H1 (cell line): ENCODE data around the gene PLCXD1. TPM values are rescaled to one million over a fixed set of nuclear protein-coding genes. Genes with fewer than 3 reads are reported as not detected.

Source experiments
- CTCF ChIA-PET: fragments of 300-600 bp; sonication (Branson Sonifier 250); formaldehyde crosslinking; loops from one replicate; lab custom pipeline; 2021; ENCODE audit not compliant: partially characterized antibody; lab: Charles Lee
- POLR2A ChIA-PET: fragments of 300-600 bp; sonication (Branson Sonifier 250); formaldehyde crosslinking; loops from one replicate; lab custom pipeline; 2021; ENCODE audit warnings: inconsistent platforms; ENCODE audit not compliant: partially characterized antibody; lab: Charles Lee
- DNase-seq, 2 experiments: peaks; one replicate each; pipeline versions ENCODE4 v3.0.0 to v3.0.0-alpha.2; 2010 to 2022; ENCODE audit warnings: low spot score in 2 of 2, low read depth in 1 of 2, mixed read lengths in 1 of 2
- FAIRE-seq: peaks from 2 replicates; lab custom pipeline; 2011; peaks lifted over from hg19 to GRCh38; lab: Jason Lieb, UNC
- H2AFZ ChIP-seq: 2 replicates; pipeline ENCODE4 v1.8.1; 2012; ENCODE audit warnings: low read length, inconsistent platforms
- H2AK5ac ChIP-seq: 2 replicates; pipeline ENCODE4 v1.6.1; 2013; ENCODE audit warnings: low read depth, low read length
- H2BK120ac ChIP-seq: replicated peaks from 2 replicates; pipeline ENCODE3; 2013; ENCODE audit warnings: low read depth, low read length, inconsistent platforms
- H2BK12ac ChIP-seq: 2 replicates; pipeline ENCODE4 v1.6.1; 2013; ENCODE audit warnings: low read depth, low read length
- H2BK15ac ChIP-seq: 2 replicates; pipeline ENCODE4 v1.6.1; 2013; ENCODE audit warnings: low read length
- H2BK20ac ChIP-seq: 2 replicates; pipeline ENCODE4 v1.6.1; 2013; ENCODE audit warnings: low read length
- H2BK5ac ChIP-seq: 2 replicates; pipeline ENCODE4 v1.6.1; 2013; ENCODE audit warnings: low read depth, low read length
- H3K14ac ChIP-seq: 2 replicates; pipeline ENCODE4 v1.6.1; 2013; ENCODE audit warnings: inconsistent platforms; ENCODE audit not compliant: insufficient read length
- H3K18ac ChIP-seq: 2 replicates; pipeline ENCODE4 v1.6.1; 2013; ENCODE audit warnings: low read length; ENCODE audit errors: extremely low read depth
- H3K23ac ChIP-seq: 2 replicates; pipeline ENCODE4 v1.6.1; 2013; ENCODE audit warnings: inconsistent platforms; ENCODE audit not compliant: insufficient read length
- H3K23me2 ChIP-seq: 2 replicates; pipeline ENCODE4 v1.6.1; 2013; ENCODE audit warnings: low read depth, low read length
- H3K27ac ChIP-seq: 2 replicates; pipeline ENCODE4 v1.6.1; 2011; ENCODE audit warnings: low read depth, low read length, inconsistent platforms
- H3K27me3 ChIP-seq, 4 experiments: replicated peaks in 1 of 4; 1 replicate in 1 of 4; 2 replicates in 3 of 4; pipeline versions ENCODE4 v1.6.1 to v1.8.1; 2011 to 2013; ENCODE audit warnings: low read length in 3 of 4, mild to moderate bottlenecking in 3 of 4, inconsistent platforms in 2 of 4, mixed read lengths in 2 of 4, moderate library complexity in 1 of 4; ENCODE audit not compliant: control insufficient read depth in 3 of 4, insufficient read depth in 3 of 4; ENCODE audit errors: extremely low read depth in 1 of 4
- H3K36me3 ChIP-seq, 4 experiments: 2 replicates each; pipeline versions ENCODE4 v1.6.1 to v1.8.1; 2011 to 2013; ENCODE audit warnings: mild to moderate bottlenecking in 4 of 4, low read length in 3 of 4, moderate library complexity in 2 of 4, control low read depth in 1 of 4, inconsistent platforms in 1 of 4; ENCODE audit not compliant: insufficient read depth in 4 of 4, control insufficient read depth in 2 of 4
- H3K4ac ChIP-seq: replicated peaks from 2 replicates; pipeline ENCODE3; 2013; ENCODE audit warnings: low read length, low read depth, mixed read lengths, inconsistent platforms; ENCODE audit not compliant: insufficient read length
- H3K4me1 ChIP-seq, 4 experiments: replicated peaks in 1 of 4; 1 replicate in 1 of 4; 2 replicates in 3 of 4; pipeline versions ENCODE4 v1.6.1 to v1.8.1; 2011 to 2013; ENCODE audit warnings: low read length in 3 of 4, inconsistent platforms in 2 of 4, mixed read lengths in 1 of 4; ENCODE audit not compliant: insufficient read depth in 4 of 4, control insufficient read depth in 3 of 4
- H3K4me2 ChIP-seq, 2 experiments: 2 replicates each; pipeline versions ENCODE4 v1.6.1 to v1.8.1; 2011 to 2013; ENCODE audit warnings: low read depth in 2 of 2, low read length in 2 of 2, control low read depth in 1 of 2, inconsistent platforms in 1 of 2, mild to moderate bottlenecking in 1 of 2; ENCODE audit not compliant: insufficient read depth in 1 of 2
- H3K4me3 ChIP-seq, 4 experiments: fragments of 200-600, 300-600 bp in 1 of 4; sonication (generic), shearing (Covaris generic), sonication (Bioruptor Twin) in 1 of 4; 2 replicates each; pipeline versions ENCODE4 v1.5.1 to v1.8.1; 2011 to 2016; ENCODE audit warnings: low read length in 4 of 4, low read depth in 3 of 4, control low read depth in 2 of 4, inconsistent platforms in 2 of 4, mild to moderate bottlenecking in 2 of 4, mixed read lengths in 1 of 4, moderate library complexity in 1 of 4; ENCODE audit not compliant: insufficient read depth in 2 of 4; ENCODE audit errors: extremely low read depth in 1 of 4
- H3K56ac ChIP-seq: replicated peaks from 2 replicates; pipeline ENCODE3; 2013; ENCODE audit warnings: low read depth, mild to moderate bottlenecking, mixed read lengths, low read length, inconsistent platforms; ENCODE audit not compliant: insufficient read length
- H3K79me1 ChIP-seq: 2 replicates; pipeline ENCODE4 v1.6.1; 2013; ENCODE audit warnings: low read depth, low read length, control low read depth
- H3K79me2 ChIP-seq, 2 experiments: 2 replicates each; pipeline versions ENCODE4 v1.6.1 to v1.8.1; 2012 to 2013; ENCODE audit warnings: low read length in 2 of 2, mild to moderate bottlenecking in 2 of 2, inconsistent platforms in 1 of 2; ENCODE audit not compliant: insufficient read depth in 2 of 2, control insufficient read depth in 1 of 2
- H3K9ac ChIP-seq, 4 experiments: replicated peaks in 1 of 4; 1 replicate in 1 of 4; 2 replicates in 3 of 4; pipeline versions ENCODE4 v1.6.1 to v1.8.1; 2011 to 2013; ENCODE audit warnings: low read depth in 3 of 4, low read length in 3 of 4, control low read depth in 2 of 4, mild to moderate bottlenecking in 2 of 4, moderate library complexity in 2 of 4, inconsistent platforms in 1 of 4; ENCODE audit errors: extremely low read depth in 1 of 4
- H3K9me3 ChIP-seq, 2 experiments: 2 replicates each; pipeline versions ENCODE4 v1.6.1 to v1.8.1; 2012 to 2013; ENCODE audit warnings: mild to moderate bottlenecking in 2 of 2, moderate library complexity in 2 of 2, control low read depth in 1 of 2, inconsistent platforms in 1 of 2, low read depth in 1 of 2, low read length in 1 of 2, mixed read lengths in 1 of 2; ENCODE audit not compliant: insufficient read depth in 2 of 2
- H4K20me1 ChIP-seq, 2 experiments: replicated peaks in 1 of 2; 2 replicates each; pipeline versions ENCODE3 to v1.8.1; 2011 to 2013; ENCODE audit warnings: inconsistent platforms in 2 of 2, low read length in 2 of 2, mild to moderate bottlenecking in 1 of 2; ENCODE audit not compliant: insufficient read depth in 2 of 2, control insufficient read depth in 1 of 2
- H4K5ac ChIP-seq: 2 replicates; pipeline ENCODE4 v1.6.1; 2013; ENCODE audit warnings: low read length, low read depth, mixed read lengths, inconsistent platforms; ENCODE audit not compliant: insufficient read length
- H4K8ac ChIP-seq: 2 replicates; pipeline ENCODE4 v1.8.0; 2013; ENCODE audit warnings: mild to moderate bottlenecking, moderate library complexity, low read length, inconsistent platforms; ENCODE audit not compliant: insufficient read depth; ENCODE audit errors: extremely low read depth
- H4K91ac ChIP-seq: replicated peaks from 2 replicates; pipeline ENCODE3; 2013; ENCODE audit warnings: low read length, mixed read lengths, inconsistent platforms; ENCODE audit not compliant: insufficient read length
- EP300 ChIP-seq, 2 experiments: IDR thresholded peaks; 1 replicate in 1 of 2; 2 replicates in 1 of 2; pipeline ENCODE4 v1.6.1; 2011 to 2012; ENCODE audit warnings: low read depth in 2 of 2, low read length in 2 of 2, mild to moderate bottlenecking in 2 of 2, borderline replicate concordance in 1 of 2, inconsistent platforms in 1 of 2, moderate library complexity in 1 of 2
- GTF2F1 ChIP-seq: IDR thresholded peaks from 2 replicates; pipeline ENCODE4 v1.6.1; 2012; ENCODE audit warnings: low read depth, low read length, improper control_type of control experiment, borderline replicate concordance
- JUND ChIP-seq: IDR thresholded peaks from 2 replicates; pipeline ENCODE4 v1.6.1; 2011; ENCODE audit warnings: mild to moderate bottlenecking, improper control_type of control experiment, low read length
- KDM1A ChIP-seq: fragments of 200-600, 300-600 bp; sonication (generic); IDR thresholded peaks from 2 replicates; pipeline ENCODE4 v1.7.1; 2016; ENCODE audit warnings: mild to moderate bottlenecking, low read length, borderline replicate concordance
- KDM4A ChIP-seq: IDR thresholded peaks from one replicate; pipeline ENCODE4 v1.7.1; 2012; ENCODE audit warnings: low read depth, mild to moderate bottlenecking, moderate library complexity, low read length, inconsistent platforms; ENCODE audit not compliant: severe bottlenecking
- POLR2AphosphoS5 ChIP-seq: IDR thresholded peaks from 2 replicates; pipeline ENCODE4 v1.6.1; 2011; ENCODE audit warnings: low read depth, low read length
- SP2 ChIP-seq: IDR thresholded peaks from 2 replicates; pipeline ENCODE4 v1.6.1; 2012; ENCODE audit warnings: mild to moderate bottlenecking, low read length, inconsistent platforms
- SRF ChIP-seq: IDR thresholded peaks from 2 replicates; pipeline ENCODE4 v1.6.1; 2011; ENCODE audit warnings: mild to moderate bottlenecking, low read depth, low read length, moderate library complexity
- YY1 ChIP-seq: IDR thresholded peaks from 2 replicates; pipeline ENCODE4 v1.6.1; 2011; ENCODE audit warnings: low read depth, mild to moderate bottlenecking, low read length
- WGBS, 2 experiments: shearing (Covaris generic) in 1 of 2; methylation state at CpG; one replicate each; pipeline versions ENCODE4 v1.1.6 to v1.1.7; 2013 to 2015; ENCODE audit warnings: low lambda C conversion rate in 2 of 2, mixed read lengths in 2 of 2, inconsistent platforms in 1 of 2, low coverage in 1 of 2, missing lambda C conversion rate in 1 of 2; ENCODE audit not compliant: insufficient replicate concordance in 2 of 2, insufficient coverage in 1 of 2, insufficient read length in 1 of 2; ENCODE audit errors: extremely low coverage in 1 of 2, missing lambda C conversion rate in 1 of 2; 5-methylcytosine and 5-hydroxymethylcytosine counted together
- polyA plus RNA-seq, 7 experiments: library from polyadenylated mRNA; depleted of rRNA in 3 of 7; stranded (reverse) in 5 of 7; unstranded in 2 of 7; fragments of >200 nt in 5 of 7; fragments of 200-250 nt in 2 of 7; gene quantifications; 1 replicate in 5 of 7; 2 replicates in 1 of 7; 4 replicates in 1 of 7; pipeline versions ENCODE4 v1.2.1 to v1.2.3, GENCODE V29; 2011 to 2013; ENCODE audit warnings: missing spikeins in 2 of 7, mixed read lengths in 2 of 7
- total RNA-seq: library from RNA; stranded (reverse); fragmentation: NEBNext Ultra II Directional; extraction: Animal tissue kit (Norgen Biotek cat#: 25700); gene quantifications from 2 replicates; pipeline ENCODE4 v1.2.1, GENCODE V29; 2021

The PLCXD1 gene
- total and polyA plus RNA-seq, 2 of the 8 experiments (the other 6 are each of a cell fraction or from before 2014, with no cell fraction given) = 93.6 to 124 TPM

GRCh38 chrX:262381-262909, 18.7 kb upstream of the PLCXD1 start:
- H3K4ac ChIP-seq = no peak overlapping the region
- no peaks in the 10 kb centered on the region for H3K79me2 ChIP-seq
- no peak overlapping the region for H3K4me3 ChIP-seq
- H3K14ac ChIP-seq = no peak overlapping the region
- H3K4me1 ChIP-seq = peaks cover 0 to 3% (median 0%) of the 10 kb centered on the region in 4 experiments; a peak in 2 of 7 replicates
- H4K8ac ChIP-seq = no peak overlapping the region
- H3K4me2 ChIP-seq = no peak overlapping the region
- no peak overlapping the region for H3K23ac ChIP-seq
- H3K27me3 ChIP-seq = no peaks in the 10 kb centered on the region
- H2BK20ac ChIP-seq = no peak overlapping the region
- POLR2A ChIA-PET = no interaction called here
- H2AFZ ChIP-seq = no peak overlapping the region
- no peaks in the 10 kb centered on the region for H3K79me1 ChIP-seq
- H4K5ac ChIP-seq = no peak overlapping the region
- no peak overlapping the region for H4K91ac ChIP-seq
- H2BK12ac ChIP-seq = no peak overlapping the region
- WGBS, 2 experiments = 92% methylated on average over 13 of the region's 13 CpGs; no CpG with 5 or more reads in 1 of the 2 experiments
- no peak overlapping the region for H2BK15ac ChIP-seq
- H2AK5ac ChIP-seq = no peak overlapping the region
- FAIRE-seq = no peak
- no peak for DNase-seq
- no peak overlapping the region for H2BK5ac ChIP-seq
- no peaks in the 10 kb centered on the region for H4K20me1 ChIP-seq
- H3K9me3 ChIP-seq = no peaks in the 10 kb centered on the region
- CTCF ChIA-PET = no interaction called here
- no peak overlapping the region for H3K9ac ChIP-seq
- TF ChIP-seq JUND (no peak), YY1 (no peak), GTF2F1 (no peak), EP300 (IDR thresholded peaks at IDR 0.05; ENCODE audit: borderline replicate concordance in 1 of 2, low read depth in 2 of 2, low read length in 2 of 2) (no peak), KDM4A (no peak), POLR2AphosphoS5 (no peak), SRF (no peak), SP2 (no peak), KDM1A (no peak)
- TF ChIP-seq, all 59 proteins: peak for 0
- no peaks in the 10 kb centered on the region for H3K23me2 ChIP-seq
- H3K18ac ChIP-seq = no peak overlapping the region
- H3K56ac ChIP-seq = no peak overlapping the region
- no peaks in the 10 kb centered on the region for H3K36me3 ChIP-seq
- no peak overlapping the region for H2BK120ac ChIP-seq
- no peak overlapping the region for H3K27ac ChIP-seq
